LNCAP (cell line): ENCODE data around the gene C9orf85.

Experiments used
- TF ChIP-seq, protein P1 (sequence below): fragments of 450-650 bp; IDR thresholded peaks from 2 replicates; pipeline ENCODE4 v1.5.1; 2017; ENCODE audit warnings: mild to moderate bottlenecking

C9orf85 gene

DNA sequence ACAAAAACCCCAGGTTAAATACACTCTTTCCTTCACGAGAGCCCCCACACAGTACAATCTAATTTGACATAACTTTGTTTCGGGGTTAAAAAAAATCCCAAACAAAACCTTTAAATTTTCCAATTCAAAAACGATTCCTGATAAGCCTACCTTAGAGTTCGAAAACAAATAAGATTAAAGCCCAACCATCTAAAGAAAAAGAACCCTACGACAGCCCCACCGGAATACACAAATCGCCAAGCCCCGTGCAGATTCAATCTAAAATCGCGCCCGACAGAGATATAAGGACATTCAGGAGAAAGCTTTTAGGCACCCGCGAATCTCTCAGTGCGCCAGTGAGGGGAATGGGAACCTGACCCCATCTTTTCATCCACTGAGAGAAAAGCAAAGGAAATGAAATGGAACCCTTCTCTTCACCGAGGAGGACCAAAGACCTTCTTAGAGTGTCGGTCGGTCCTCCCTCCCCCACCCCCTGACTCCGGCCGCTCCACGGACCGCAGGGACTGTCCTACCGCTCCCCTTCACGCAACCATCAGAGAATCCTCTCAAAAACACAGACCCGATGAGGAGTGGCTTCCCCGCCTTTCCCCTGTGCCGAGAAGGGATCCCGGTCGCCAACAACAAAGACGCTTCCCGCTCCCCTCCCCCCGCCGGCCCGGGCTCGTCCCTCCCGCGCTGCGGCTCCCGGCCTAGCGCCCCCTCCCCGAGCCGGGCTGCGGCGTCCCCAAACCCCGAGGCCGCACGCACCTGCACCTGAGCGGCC, 1.4 kb upstream of the C9orf85 start:
- TF ChIP-seq, protein P1, sequence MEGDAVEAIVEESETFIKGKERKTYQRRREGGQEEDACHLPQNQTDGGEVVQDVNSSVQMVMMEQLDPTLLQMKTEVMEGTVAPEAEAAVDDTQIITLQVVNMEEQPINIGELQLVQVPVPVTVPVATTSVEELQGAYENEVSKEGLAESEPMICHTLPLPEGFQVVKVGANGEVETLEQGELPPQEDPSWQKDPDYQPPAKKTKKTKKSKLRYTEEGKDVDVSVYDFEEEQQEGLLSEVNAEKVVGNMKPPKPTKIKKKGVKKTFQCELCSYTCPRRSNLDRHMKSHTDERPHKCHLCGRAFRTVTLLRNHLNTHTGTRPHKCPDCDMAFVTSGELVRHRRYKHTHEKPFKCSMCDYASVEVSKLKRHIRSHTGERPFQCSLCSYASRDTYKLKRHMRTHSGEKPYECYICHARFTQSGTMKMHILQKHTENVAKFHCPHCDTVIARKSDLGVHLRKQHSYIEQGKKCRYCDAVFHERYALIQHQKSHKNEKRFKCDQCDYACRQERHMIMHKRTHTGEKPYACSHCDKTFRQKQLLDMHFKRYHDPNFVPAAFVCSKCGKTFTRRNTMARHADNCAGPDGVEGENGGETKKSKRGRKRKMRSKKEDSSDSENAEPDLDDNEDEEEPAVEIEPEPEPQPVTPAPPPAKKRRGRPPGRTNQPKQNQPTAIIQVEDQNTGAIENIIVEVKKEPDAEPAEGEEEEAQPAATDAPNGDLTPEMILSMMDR: no peak

DNA sequence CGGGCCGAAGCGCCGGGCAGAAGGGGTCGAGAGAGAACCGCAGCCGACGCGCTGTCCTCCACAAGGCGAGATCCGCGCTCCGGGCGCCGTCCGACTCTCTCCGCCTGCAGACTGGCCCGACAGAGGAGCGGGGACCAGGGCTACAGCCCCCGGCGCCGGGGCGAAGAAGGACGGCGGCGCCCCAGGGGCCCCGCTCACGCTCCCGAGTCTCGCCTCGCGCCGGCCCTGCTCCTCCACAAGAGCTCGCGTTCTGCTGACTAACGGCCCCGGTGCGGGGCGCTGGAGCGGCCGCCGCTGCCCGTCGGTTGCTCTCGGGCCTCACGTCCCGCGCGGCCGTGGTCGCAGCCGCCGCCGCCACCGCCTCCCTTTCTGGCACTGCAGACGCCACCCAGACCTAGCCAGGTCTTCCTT, 784 bp upstream of the C9orf85 start:
- TF ChIP-seq, protein P1: no peak

DNA sequence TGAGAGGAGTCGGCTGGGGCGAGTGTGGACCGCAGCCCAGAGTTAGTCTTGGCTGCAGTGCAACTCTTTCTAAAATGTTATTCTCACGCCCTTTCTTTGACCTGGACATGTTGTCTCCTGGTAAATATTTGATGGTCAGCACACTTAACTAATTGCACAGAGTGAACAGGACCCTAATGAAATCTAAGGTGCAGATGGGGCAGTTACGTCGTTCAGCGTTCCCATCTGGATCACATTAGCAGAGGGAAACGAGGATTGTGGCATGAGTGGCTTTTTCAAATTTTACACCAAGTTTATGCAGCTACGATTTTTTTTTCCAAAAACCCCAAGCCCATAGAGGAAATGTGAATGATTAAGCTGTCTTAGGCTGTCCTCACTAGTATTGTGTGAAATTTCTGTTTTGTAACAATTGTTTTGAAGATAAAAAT, 483 bp downstream of the C9orf85 start:
- TF ChIP-seq, protein P1: no peak

GRCh38 chr9:71915495-71915894, 4.1 kb downstream of the C9orf85 start:
- TF ChIP-seq, protein P1: no peak

DNA sequence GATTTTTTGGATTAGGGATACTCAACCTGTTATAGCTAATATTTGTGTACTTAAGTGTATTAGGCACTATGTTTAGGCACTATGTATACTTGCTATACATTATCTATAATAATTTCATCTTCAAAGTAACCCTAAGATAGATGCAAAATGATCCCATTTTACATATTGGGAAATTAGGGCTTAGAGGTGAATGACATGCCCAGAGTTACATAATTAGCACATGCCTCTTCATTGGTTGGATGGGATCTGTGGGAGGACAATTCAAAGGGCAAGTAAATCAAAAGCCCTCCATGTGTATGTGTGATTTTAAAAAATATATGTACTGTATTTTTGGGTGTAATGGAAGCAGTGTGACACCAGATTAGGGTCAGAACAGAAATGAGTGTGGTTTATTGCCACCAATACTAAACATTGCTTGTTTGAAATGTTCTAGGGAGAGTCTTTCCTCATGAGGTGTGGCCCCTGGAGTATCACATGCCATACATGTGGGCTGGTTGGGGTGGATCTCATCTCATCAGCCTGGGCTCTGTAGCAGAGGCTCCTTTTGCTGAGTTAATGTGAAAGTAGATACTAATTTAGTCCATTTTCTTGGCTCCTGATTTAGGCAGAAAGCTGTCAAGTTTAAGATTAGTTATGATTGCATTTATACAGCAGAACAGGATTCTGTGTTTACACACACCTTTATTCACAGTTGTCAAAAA, 5.5 kb downstream of the C9orf85 start:
- TF ChIP-seq, protein P1: no peak

- TF ChIP-seq, protein P1: no peak
Observed at GRCh38 chr9:71918419-71918818, 7.0 kb downstream of the C9orf85 start.

DNA sequence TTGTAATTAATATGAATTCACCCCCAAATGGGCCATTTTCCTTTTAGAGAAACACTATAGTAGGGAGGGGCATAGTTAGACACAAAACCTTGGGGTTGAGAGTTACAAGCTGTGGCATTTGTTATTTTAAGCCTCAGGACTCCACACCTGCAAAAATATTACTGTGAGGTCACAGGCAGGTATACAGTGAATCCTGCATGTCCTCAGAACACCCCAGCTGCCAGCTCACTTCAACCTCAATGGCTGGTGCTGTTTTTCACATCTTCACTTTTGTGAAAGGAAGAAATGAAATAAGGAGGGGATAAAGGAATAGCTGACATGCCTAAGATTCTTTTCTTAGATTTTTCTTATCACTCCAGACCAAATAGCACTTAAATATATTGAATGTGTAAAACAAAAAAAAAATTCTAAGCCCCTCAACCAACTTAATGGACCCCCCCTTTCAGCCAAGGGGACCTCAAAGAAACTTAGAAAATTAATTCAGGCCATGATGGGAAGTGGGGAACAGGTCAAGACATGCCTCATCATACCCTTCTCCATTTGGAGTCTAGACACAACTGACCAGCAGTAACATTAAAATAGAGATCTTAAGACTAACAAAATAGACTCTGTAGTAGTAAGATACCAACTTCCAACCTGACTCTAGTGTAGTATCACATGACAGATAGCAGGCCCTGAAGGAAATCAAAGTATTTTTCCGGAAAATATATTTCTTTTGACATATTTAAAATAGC, 9.2 kb downstream of the C9orf85 start:
- TF ChIP-seq, protein P1: no peak
